NB4 (cell line): ENCODE data around the gene MMP24OS.

Source experiments
- DNase-seq: peaks from one replicate; pipeline ENCODE4 v3.0.0; 2010; ENCODE audit warnings: low read depth
- H3K4me3 ChIP-seq: one replicate; pipeline ENCODE4 v1.5.1; 2011; ENCODE audit warnings: mild to moderate bottlenecking, low read depth, low read length, moderate library complexity
- MYC ChIP-seq: IDR thresholded peaks from 2 replicates; pipeline ENCODE4 v1.6.1; 2011; ENCODE audit warnings: low read depth, low read length
- POLR2A ChIP-seq: IDR thresholded peaks from 2 replicates; pipeline ENCODE4 v1.6.1; 2011; ENCODE audit warnings: mild to moderate bottlenecking; ENCODE audit not compliant: insufficient read length; ENCODE audit errors: extremely low read depth
- TF ChIP-seq, protein P1 (sequence below): IDR thresholded peaks from 2 replicates; pipeline ENCODE4 v1.6.1; 2011; ENCODE audit warnings: low read depth, low read length
- TF ChIP-seq, protein P2 (sequence below): IDR thresholded peaks from one replicate; pipeline ENCODE4 v1.5.1; 2012; ENCODE audit warnings: low read depth, low read length

MMP24OS gene

GRCh38 chr20:35284992-35285805 lies 7.3 kb upstream of the MMP24OS start:
- peak overlapping the region; percentile 83 for H3K4me3 ChIP-seq
- TF ChIP-seq POLR2A (no peak), MYC (no peak)
- TF ChIP-seq, protein P1, sequence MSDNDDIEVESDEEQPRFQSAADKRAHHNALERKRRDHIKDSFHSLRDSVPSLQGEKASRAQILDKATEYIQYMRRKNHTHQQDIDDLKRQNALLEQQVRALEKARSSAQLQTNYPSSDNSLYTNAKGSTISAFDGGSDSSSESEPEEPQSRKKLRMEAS: no peak
- TF ChIP-seq, protein P2, sequence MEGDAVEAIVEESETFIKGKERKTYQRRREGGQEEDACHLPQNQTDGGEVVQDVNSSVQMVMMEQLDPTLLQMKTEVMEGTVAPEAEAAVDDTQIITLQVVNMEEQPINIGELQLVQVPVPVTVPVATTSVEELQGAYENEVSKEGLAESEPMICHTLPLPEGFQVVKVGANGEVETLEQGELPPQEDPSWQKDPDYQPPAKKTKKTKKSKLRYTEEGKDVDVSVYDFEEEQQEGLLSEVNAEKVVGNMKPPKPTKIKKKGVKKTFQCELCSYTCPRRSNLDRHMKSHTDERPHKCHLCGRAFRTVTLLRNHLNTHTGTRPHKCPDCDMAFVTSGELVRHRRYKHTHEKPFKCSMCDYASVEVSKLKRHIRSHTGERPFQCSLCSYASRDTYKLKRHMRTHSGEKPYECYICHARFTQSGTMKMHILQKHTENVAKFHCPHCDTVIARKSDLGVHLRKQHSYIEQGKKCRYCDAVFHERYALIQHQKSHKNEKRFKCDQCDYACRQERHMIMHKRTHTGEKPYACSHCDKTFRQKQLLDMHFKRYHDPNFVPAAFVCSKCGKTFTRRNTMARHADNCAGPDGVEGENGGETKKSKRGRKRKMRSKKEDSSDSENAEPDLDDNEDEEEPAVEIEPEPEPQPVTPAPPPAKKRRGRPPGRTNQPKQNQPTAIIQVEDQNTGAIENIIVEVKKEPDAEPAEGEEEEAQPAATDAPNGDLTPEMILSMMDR: no peak
- no peak for DNase-seq

GRCh38 chr20:35284267-35284991 lies 6.5 kb upstream of the MMP24OS start, which contains the start of gene EIF6:
EIF6 (minus strand) TSS chr20:35284772; CDS start chr20:35284487, 285 bp downstream.
- H3K4me3 ChIP-seq: peak within 1 kb of the TSS; percentile 83
- TF ChIP-seq, protein P2: no peak
- TF ChIP-seq, protein P1: peak; percentile 85
- peak; percentile 85 for TF ChIP-seq POLR2A
- peak; percentile 90 for TF ChIP-seq MYC
- peak; percentile 93 for DNase-seq

GRCh38 chr20:35283441-35284266 lies 5.7 kb upstream of the MMP24OS start:
- TF ChIP-seq POLR2A (no peak), MYC (no peak)
- TF ChIP-seq, protein P2: no peak
- TF ChIP-seq, protein P1: peak; percentile 39; the same call in 1 of the 2 replicates
- H3K4me3 ChIP-seq: peak overlapping the region; percentile 83
- DNase-seq: peak; percentile 58

- TF ChIP-seq MYC (no peak), POLR2A (no peak)
- TF ChIP-seq, protein P2: no peak
- TF ChIP-seq, protein P1: no peak
- DNase-seq: no peak
- H3K4me3 ChIP-seq: no peak overlapping the region
Observed at GRCh38 chr20:35281506-35282101, 3.7 kb upstream of the MMP24OS start.

DNA sequence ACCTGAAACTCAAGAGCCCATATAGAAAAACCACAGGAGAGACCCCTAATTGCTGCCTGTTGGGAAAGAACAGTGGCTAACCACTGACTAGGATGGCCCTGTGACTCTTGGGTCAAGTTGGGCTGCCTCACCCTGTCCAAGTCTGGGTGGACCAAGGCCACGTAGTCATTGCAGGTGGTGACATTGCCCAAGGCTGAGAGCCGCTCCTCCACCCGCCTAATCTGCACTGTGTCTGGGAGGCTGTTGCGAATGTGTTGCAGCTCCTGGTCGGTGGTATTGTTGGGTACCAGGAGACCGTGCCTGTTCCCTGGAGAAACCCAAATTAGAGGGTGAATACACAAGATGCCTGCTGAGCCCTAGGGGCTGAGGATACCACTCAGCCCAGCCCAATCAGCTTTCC lies 2.6 kb upstream of the MMP24OS start:
- H3K4me3 ChIP-seq: no peak overlapping the region
- TF ChIP-seq MYC (no peak), POLR2A (no peak)
- TF ChIP-seq, protein P2: no peak
- TF ChIP-seq, protein P1: no peak
- DNase-seq: no peak
